ENCODE results near the gene NPAS4.
"Not testable (repeated sequence)": the region's sequence is repeated elsewhere in the genome, so short reads cannot be mapped to it uniquely, and the experiment has no call there.

Gene NPAS4

DNA sequence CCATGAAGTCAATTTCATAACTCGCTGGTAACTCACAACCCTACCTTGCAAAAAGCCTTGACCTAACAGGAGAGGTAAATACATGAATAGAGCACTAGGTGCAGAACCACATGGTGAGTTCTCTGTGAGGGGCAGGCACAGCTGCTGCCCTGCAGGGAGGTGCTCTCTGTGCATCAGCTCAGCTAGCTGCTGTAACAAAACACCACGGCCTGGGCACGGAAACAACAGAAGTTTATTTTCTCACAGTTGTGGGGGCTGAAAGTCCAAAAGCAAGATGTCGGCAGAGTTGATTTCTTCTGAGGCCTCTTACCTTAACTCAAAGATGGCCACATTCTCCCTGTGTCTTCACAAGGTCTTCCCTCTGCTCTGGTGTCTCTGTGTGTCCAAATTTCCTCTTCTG is 30.8 kb downstream of the NPAS4 start:
- in situ Hi-C loops (cut with HindIII; ENCODE audit: low sequenced_read_pairs), result no loop called here

DNA sequence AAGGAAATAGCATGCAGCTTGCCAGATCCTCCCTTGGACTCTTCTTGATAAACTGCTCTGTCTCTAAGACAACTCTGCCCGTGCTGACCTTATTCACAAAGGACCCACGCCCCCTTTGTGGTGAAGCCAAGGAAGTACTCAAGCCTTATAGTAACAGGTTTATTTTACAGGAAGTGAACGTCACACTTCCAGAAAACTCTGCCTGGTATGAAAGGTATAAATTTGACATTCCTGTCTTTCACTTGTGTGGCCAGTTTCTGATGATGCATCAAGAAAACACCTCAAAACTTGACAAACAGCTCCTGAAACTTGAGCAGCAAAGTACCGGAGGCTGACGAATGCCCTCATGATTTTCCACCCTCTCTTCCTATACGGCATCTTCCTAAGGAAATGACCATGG is 33.4 kb downstream of the NPAS4 start:
- in situ Hi-C loops (cut with HindIII; ENCODE audit: low sequenced_read_pairs), result no loop called here

DNA sequence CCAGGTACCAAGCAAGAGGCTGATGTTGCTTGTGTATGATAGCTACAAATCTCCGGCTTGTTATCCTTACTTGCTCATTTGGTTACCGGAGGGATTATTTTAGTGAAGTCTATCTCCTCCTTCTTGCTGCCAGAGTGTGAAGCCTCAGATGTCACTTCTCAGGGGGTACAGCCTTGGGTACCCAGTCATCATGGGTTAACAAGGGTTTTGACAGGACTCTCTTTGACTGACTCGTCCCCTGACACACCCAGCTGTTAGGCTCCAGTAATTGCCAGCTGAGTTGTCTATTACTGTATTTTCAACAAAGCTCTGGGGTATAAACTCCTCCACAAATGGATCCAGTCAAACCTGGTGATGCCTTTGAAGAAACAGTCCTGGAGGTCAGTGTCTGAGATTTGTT is 34.0 kb downstream of the NPAS4 start:
- in situ Hi-C loops (cut with HindIII; ENCODE audit: low sequenced_read_pairs), result no loop called here

DNA sequence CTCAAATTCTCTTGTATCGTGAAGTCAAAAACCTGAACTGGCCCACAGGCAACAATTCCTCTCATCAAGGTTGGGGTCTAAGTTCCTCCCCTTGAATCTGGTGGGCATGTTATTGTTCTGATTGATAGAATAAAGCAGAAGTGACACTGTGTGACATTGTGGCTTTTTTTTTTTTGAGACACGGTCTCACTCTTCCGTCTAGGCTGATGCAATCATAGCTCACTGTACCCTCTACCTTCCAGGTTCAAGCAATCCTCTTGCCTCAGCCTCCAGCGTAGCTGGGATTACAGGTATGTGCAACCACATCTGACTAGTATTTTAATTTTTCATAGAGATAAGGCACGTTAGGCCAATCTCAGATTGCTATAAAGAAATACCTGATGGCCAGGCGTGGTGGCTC is 37.0 kb downstream of the NPAS4 start:
- in situ Hi-C loops (cut with HindIII; ENCODE audit: low sequenced_read_pairs), result no loop called here

DNA sequence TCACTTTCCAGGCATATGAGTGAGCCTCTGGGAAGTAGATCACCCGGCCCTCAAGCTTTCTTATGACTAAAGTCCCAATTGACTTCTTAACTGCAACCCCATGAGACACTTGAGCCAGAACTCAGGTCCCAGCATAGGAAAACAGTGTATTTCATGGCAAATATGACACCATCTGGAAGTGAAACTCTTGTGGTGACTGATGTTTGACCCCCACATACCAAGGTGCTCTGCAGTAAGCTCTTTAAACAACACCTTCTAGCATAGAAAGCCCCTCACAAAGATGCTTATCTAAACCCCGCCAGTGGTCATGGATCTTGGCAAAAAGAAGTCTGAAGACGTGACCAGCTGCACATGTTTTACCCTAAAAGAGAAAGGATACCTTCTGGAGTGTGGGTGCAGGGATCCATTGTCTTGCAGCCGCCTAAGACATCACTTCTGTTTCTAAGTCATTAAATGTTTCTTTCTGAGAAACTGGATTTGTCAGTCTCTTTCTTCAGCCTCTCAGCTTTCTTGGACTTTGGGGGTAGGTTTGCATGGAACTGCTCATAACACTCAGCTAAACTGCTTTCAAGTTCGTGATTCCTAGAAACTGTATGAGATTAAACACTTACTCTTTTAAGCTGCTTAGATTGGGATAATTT is 38.4 kb downstream of the NPAS4 start:
- in situ Hi-C loops (cut with HindIII; ENCODE audit: low sequenced_read_pairs), result no loop called here

DNA sequence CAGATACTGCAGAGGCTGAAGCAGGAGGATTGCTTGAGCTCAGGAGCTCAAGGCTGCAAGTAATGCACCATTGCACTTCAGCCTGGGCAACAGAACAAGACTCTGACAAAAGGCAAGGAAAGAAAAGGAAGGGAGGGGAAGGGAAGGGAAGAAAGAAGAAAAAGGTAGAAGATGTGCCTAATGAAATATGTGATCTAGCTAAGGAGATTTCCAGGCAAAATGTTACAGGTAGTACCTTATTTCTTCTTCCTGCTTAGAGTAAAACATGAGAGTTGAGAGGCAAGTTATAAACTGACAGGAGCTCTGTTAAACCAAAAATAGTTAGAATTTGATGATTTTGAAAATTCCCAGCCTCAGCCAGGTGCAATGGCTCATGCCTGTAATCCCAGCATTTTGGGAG is 41.2 kb downstream of the NPAS4 start:
- in situ Hi-C loops (cut with HindIII; ENCODE audit: low sequenced_read_pairs), result no loop called here

DNA sequence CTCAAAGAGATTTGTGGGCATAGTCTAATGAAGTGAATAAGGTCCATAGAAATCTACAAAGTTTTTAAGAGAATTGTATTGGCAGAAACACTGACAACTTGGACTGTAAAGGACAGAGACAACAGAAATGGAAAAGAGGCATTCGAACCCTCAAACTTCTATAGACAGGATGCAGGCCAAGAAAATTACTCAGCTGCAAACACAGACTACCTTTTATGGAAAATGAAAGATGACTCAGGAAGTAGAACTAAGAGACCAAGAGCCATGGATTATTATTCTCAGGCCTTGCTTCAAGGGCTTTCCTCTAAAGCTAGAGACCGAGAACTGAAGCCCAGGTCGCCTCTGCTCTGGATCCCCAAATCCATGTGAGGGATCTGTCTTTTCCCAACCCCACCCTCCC is 42.1 kb downstream of the NPAS4 start:
- in situ Hi-C loops (cut with HindIII; ENCODE audit: low sequenced_read_pairs), result no loop called here

DNA sequence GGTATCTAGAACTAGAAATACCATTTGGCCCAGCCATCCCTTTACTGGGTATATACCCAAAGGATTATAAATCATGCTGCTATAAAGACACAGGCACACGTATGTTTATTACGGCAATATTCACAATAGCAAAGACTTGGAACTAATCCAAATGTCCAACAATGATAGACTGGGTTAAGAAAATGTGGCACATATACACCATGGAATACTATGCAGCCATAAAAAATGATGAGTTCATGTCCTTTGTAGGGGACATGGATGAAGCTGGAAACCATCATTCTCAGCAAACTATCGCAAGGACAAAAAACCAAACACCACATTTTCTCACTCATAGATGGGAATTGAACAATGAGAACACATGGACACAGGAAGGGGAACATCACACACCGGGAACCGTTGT is 43.3 kb downstream of the NPAS4 start:
- in situ Hi-C loops (cut with HindIII; ENCODE audit: low sequenced_read_pairs), result not testable (repeated sequence)

DNA sequence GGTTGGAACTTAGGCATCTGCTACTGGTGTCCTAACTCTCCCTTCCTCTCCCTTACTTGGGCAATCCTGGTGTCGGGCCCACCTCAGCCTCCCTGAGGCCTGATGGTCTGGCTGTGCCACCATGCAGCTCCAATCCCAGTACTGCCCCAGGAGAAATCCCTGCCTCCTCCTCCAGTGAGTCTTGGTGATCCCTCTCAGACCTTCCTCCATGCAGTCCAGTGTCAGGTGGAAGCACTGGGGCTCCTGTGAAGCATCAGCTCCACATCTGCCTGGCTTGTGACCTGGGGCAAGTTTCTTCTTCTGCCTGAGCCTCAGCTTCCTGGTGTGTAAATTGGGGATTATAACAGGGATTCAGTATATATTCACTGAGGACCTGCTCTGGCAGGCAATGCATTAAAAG is 44.1 kb downstream of the NPAS4 start:
- in situ Hi-C loops (cut with HindIII; ENCODE audit: low sequenced_read_pairs), result no loop called here

DNA sequence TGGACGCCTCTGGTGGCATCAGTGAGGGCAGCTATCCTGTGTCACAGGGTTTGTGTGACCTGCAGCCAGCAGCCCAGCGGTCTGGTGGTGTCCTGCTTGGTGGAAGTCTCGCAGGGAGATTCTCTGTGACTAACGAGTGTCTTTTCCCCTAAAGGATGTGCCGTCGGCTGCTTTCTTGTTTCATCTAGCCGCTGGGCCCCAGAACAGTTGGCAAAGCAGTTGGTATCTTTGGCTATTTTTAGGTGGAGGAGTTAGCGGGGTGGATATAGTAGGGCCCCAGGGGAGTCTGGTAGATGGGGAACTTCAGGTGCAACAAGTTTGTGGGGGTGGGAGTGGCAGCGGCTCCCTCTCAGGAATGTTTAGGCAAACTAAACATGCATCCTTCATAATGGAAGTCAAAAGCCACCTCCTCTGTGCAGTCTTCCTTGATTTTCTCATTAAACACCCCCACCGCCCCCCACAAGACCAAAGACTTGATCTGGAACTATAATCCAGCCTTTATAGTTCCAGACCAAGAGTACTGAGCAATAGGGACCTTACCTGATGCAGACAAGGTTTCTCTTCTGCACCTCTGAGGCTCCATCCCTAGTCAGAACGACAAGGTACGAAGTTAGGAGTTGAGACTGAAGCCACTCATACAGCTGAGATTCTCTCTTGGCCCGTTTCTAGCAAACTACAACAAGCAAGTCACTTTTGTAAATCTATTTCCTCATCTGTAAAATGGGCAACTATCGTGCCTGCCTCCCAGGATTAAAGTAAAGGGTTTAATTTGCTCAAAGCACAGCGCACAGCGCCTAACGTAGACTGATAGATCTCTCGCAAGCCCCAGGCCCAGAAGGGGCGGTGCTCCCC is 44.8 kb downstream of the NPAS4 start:
- in situ Hi-C loops (cut with HindIII; ENCODE audit: low sequenced_read_pairs), result no loop called here

DNA sequence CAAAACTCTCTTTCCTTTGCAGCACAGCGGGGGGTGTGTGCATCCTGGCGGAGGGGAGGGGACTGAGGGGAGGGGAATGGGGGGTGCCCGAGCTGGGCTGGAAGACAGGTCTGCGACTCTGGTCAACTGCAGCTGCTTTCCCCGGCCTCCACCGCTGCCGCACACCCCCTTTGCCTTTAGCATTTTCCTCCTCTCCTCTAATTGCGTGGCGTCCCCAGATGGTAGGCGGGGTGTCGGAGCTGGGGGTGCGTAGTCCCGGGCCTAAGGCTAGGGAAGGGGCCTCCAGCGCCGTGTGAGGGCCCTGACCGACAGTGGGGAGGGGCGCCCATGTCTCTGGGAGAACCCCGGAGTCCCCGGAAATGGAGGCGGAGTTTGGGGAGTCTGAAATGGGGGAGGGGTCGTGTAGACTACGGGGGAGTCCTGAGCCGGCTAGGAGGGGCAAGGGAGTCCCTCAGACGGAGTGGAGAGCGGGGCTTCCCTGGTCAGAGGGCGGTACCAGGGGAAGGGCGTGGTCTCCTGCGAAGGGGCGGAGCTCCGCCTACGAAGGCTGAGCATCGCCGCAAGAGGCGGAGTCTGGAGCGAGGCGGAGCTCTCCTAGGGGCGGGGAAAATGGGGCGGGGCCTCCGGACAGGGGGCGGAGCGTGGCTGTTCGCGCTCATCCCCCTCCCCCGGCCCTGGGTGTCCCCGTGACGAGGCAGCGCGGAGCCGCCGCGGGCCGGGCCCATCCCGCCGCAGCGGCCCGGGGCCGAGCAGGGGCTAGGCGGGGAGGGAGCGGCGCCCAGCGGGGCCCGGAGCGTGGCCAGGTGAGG is 45.6 kb downstream of the NPAS4 start, which contains the start of gene PELI3:
PELI3 (plus strand) TSS at position 681 of the 809 bp plus-strand sequence. CDS start 1,224 bp downstream, outside the sequence.
- in situ Hi-C loops (cut with HindIII; ENCODE audit: low sequenced_read_pairs), result no loop called here

DNA sequence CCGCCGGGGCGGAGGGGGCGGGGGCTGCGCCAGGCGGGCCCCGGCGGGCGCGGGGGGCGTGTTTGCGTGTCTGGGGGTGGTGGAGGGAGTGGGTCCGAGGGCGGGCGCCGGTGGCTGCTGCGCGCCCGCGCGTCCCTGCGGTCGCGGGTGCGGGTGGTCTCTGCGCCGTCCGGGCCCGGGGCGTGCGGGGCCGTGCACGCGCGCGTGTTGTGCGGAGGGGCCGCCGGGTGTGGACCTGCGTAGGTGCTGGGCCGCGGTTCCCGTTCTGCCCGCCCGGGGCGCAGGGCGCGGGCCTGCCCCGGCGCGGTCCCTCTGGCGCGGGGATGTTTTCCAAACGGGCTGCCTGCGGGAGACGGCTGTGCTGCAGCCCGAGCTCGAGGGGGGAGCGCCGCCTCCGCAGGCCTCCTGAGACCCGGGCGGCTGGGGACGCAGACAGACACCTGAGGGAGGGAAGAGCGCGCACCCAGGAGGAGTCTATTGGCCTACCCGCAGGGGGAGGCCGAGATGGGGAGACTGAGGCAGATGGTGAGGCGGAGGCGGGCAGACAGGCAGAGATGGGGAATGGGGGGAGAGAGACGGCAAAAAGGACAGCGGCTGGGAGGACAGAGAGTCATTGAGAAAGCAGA is 46.3 kb downstream of the NPAS4 start:
- in situ Hi-C loops (cut with HindIII; ENCODE audit: low sequenced_read_pairs), result no loop called here

DNA sequence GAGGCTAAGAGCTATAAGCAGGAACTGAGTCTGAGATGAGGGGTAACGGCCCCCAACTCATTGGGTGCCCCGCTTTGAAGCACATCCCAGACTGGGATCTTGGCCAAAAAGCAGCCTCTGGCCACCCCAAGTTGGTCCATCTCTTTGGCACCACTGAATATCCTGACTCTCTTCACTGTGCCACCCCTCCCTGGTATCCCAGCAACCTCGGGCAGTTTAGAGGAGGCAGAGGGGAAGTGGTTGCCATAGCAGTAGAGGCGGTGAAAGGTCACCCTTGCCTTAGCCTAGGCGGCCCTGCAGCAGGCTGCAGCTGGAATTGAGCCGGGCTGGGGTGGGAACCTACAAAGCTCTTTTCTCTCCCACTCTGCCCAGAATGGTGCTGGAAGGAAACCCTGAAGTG is 46.9 kb downstream of the NPAS4 start:
- in situ Hi-C loops (cut with HindIII; ENCODE audit: low sequenced_read_pairs), result no loop called here

DNA sequence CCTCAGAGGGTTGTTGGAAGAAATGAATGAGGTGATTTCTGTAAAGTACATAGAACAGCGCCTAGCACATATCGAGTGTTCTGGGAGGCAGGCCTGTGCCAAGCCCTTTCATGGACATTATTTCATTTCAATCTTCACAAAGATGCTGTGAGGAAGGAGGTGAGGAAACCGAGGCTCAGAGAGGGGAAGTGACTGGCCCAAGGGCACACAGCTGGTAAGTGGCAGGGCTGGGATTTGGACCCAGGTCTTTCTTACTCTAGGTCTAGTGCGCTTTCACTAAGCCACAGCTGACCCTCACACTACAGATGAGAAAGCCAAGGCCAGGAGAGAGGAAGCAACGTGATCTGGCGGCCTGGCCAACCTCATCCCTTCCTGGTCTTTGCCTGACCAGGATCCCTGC is 47.9 kb downstream of the NPAS4 start:
- in situ Hi-C loops (cut with HindIII; ENCODE audit: low sequenced_read_pairs), result no loop called here

DNA sequence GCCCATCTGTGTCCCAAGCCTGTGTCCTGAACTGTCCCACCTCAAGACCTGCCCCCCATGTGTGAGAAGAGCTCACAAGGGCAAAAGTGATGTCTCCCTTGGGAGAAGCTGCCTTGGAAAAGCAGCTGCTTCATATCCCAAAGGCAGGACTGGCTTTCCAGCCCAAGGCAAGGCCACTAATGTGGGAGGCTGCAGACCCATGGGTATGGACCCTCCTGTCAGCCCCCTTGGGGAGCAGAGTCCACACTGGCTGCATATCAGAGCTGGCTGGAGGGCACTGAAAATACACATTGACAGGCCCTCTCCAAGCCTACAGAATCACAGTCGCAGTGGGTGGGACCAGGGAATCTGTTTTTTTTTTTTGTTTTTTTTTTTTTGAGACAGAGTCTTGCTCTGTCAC is 48.6 kb downstream of the NPAS4 start:
- in situ Hi-C loops (cut with HindIII; ENCODE audit: low sequenced_read_pairs), result no loop called here

DNA sequence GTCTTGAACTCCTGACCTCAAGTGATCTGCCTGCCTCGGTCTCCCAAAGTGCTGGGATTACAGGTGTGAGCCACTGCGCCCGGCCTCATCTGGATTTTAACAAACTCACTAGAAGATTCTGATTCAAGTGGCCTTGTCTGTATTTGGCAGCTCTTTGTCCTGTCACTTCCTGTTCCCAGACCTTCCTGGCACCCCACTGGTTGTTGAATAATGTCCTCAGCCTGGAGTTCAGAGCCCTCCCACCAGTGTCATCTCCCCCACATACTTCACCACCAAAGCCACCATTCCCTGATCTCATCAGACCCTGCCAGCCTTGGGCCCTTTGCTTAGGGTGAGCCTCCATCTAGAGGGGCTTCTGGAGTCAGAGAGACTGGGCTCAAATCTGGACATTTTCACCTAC is 49.2 kb downstream of the NPAS4 start:
- in situ Hi-C loops (cut with HindIII; ENCODE audit: low sequenced_read_pairs), result no loop called here

DNA sequence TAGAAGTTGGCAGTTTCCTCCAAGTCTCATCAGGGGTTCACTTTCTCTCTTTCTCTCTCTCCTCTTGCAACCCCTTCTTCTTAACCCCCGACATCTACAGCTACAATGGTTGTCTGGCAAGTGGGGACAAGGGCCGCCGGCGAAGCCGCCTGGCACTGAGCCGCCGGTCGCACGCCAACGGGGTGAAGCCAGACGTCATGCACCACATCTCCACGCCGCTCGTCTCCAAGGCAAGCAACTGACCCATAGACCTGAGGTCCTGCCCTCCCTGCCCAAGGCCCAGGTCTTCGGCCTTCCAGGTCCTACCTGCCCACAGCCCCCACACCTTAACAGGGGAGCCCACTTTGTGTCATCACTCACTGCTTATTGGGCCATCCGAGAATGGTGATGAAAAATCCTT is 50.3 kb downstream of the NPAS4 start:
- in situ Hi-C loops (cut with HindIII; ENCODE audit: low sequenced_read_pairs), result no loop called here

DNA sequence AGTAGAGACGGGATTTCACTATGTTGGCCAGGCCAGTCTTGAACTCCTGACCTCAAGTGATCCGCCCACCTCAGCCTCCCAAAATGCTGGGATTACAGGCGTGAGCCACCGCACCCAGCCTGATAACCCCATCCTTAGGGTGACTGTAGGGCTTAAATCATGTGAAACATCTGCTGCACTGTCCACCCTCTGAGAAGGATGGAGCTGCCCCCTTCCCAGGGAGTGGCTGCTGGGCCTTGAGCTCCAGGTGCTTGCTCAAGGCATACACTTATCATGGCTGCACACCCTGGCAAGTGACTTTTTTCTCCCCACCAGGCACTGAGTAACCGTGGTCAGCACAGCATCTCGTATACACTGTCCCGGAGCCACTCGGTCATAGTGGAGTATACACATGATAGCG is 51.2 kb downstream of the NPAS4 start:
- in situ Hi-C loops (cut with HindIII; ENCODE audit: low sequenced_read_pairs), result no loop called here

DNA sequence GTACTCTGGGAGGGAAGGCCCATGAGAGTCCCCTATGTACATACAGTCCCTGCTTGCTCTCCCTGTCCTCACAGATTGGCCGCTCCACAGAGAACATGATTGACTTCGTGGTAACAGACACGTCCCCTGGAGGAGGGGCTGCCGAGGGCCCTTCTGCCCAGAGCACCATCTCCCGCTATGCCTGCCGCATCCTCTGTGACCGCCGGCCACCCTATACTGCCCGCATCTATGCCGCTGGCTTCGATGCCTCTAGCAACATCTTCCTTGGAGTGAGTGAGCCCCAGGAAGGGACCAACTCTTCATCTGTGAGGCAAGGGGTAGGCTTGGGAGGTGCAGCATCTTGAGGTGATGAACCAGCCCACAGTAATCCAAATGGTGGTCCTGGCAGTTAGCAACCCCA is 52.3 kb downstream of the NPAS4 start:
- in situ Hi-C loops (cut with HindIII; ENCODE audit: low sequenced_read_pairs), result no loop called here

DNA sequence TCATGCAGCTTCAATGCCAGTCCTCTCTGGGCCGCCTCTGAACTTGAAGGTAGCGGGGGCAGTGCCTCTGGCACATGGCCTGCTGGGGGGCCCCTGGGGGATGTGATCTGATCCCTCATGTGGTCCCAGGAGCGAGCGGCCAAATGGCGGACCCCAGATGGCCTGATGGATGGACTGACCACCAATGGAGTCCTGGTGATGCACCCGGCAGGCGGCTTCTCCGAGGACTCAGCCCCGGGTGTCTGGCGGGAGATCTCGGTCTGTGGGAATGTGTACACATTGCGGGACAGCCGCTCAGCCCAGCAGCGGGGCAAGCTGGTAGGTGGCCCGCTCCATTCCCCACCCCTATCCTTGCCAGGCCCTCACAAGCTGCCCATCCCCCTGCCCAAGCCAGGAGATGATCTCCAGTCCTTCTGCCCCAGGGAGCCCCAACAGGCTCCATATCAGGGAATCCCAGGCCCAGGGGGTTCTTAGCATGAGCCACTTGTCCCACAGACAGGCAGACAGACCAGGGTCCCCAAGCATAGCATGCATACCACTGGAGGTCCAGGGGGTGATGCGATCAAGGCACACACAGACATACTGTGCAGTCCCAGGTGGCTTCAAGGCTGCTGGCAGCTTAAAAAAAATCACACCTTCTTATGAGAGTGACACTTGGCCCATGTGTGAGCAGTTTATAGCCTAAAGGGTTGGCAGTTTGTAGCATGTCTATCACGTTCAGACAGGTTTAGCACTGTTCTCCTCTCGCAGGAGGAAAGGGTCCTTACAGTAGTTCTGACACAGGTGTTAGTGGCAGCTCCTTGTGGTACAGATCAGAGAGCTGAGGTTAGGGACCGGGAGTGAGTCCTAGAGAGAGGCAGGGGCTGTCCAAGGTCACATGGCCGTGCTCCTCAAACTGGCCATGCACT is 53.0 kb downstream of the NPAS4 start:
- in situ Hi-C loops (cut with HindIII; ENCODE audit: low sequenced_read_pairs), result no loop called here
